ENCODE results near the gene ATL3. TPM values are rescaled to one million over a fixed set of nuclear protein-coding genes. Genes with fewer than 3 reads are reported as not detected.

Gene ATL3
- total RNA-seq, 1 experiment from 2014 or later, result 32.3 TPM

GRCh38 chr11:63622323-63622722, 48.9 kb downstream of the ATL3 start (continued):
- TF ChIP-seq YY1 (IDR thresholded peaks at IDR 0.05; ENCODE audit: extremely low read depth, insufficient replicate concordance, low read depth, low read length) (no peak), CTCF (IDR thresholded peaks at IDR 0.05 in 2 of 3, conservative IDR thresholded peaks at IDR 0.05 in 1 of 3; ENCODE audit: borderline replicate concordance in 1 of 3, insufficient read depth in 1 of 3, low read depth in 2 of 3, low read length in 2 of 3) (no peak), ZBTB33 (IDR thresholded peaks at IDR 0.05; ENCODE audit: extremely low read depth, insufficient replicate concordance, low read length) (no peak), SIN3A (IDR thresholded peaks at IDR 0.05; ENCODE audit: low read depth) (no peak), CEBPB (IDR thresholded peaks at IDR 0.05; ENCODE audit: low read depth) (no peak)

GRCh38 chr11:63621071-63621470, 50.1 kb downstream of the ATL3 start:
- Histone ChIP-seq H3K27ac (ENCODE audit: low read depth, low read length) (no peak overlapping the region), H3K4me3 (replicated peaks in 1 of 2; ENCODE audit: low read depth in 1 of 2, low read length in 2 of 2) (no peak overlapping the region), H3K79me2 (ENCODE audit: insufficient read depth, low read length) (no peaks in the 10 kb centered on the region), H3K9me2 (ENCODE audit: insufficient read depth) (no peaks in the 10 kb centered on the region), H3K4me2 (ENCODE audit: low read length) (no peak overlapping the region), H3K9ac (ENCODE audit: low read length) (no peak overlapping the region), H3K4me1 (ENCODE audit: control insufficient read depth in 1 of 2, insufficient read depth in 2 of 2, low read length in 2 of 2) (peaks cover 0 to 7% of the 10 kb centered on the region in 2 experiments; a peak in 2 of 4 replicates), H2AFZ (ENCODE audit: low read depth, low read length, poor library complexity, severe bottlenecking) (no peak overlapping the region), H3K27me3 (ENCODE audit: insufficient read depth, low read length) (0 out of 2 replicates have a peak, but pooled peaks cover 4% of the 10 kb centered on the region), H3K36me3 (ENCODE audit: control insufficient read depth in 1 of 2, insufficient read depth in 2 of 2, low read length in 2 of 2) (no peaks in the 10 kb centered on the region), H4K20me1 (ENCODE audit: insufficient read depth) (no peaks in the 10 kb centered on the region), H3K9me3 (ENCODE audit: control insufficient read depth in 1 of 2, insufficient read depth in 1 of 2, low read depth in 1 of 2, low read length in 2 of 2) (no peaks in the 10 kb centered on the region)
- ChIA-PET POLR2A (no interaction called here), RAD21 (ENCODE audit: low non-redundant PET in 1 of 2, low total read pairs in 2 of 2, uncharacterized antibody in 2 of 2, unreplicated experiment in 2 of 2) (no interaction called here), CTCF (interaction anchor here (0.7 to 1.2 kb wide), 2 partner anchors 17 to 18 kb away, joined by 3 to 5 read pairs; no protein-coding TSS in a partner anchor)
- BruUV-seq (replicated peaks), result no TSS peak
- ATAC-seq (no peak), DNase-seq (ENCODE audit: low read depth, low spot score) (no peak)
- intact Hi-C loops (cut with micrococcal nuclease), result no loop called here
- TF ChIP-seq REST (IDR thresholded peaks at IDR 0.05; ENCODE audit: low read depth) (no peak), EZH2 (IDR thresholded peaks at IDR 0.05) (no peak)
